Endodermal cell (in vitro differentiated cells): Measurements from ENCODE around the gene NR1D2. TPM values are rescaled to one million over a fixed set of nuclear protein-coding genes. Genes with fewer than 3 reads are reported as not detected.

Experiments
- DNase-seq: peaks from one replicate; pipeline ENCODE4 v3.0.0-alpha.2; 2017
- H3K27ac ChIP-seq: 2 replicates; pipeline ENCODE4 v1.5.1; 2013; ENCODE audit warnings: mild to moderate bottlenecking, low read depth, low read length, moderate library complexity
- H3K27me3 ChIP-seq: 2 replicates; pipeline ENCODE4 v1.6.1; 2013; ENCODE audit warnings: mild to moderate bottlenecking, low read length, moderate library complexity; ENCODE audit not compliant: insufficient read depth, control insufficient read depth, poor library complexity, severe bottlenecking
- H3K36me3 ChIP-seq: 2 replicates; pipeline ENCODE4 v1.7.0; 2013; ENCODE audit warnings: mild to moderate bottlenecking, low read length, moderate library complexity; ENCODE audit not compliant: control insufficient read depth, insufficient read depth
- H3K4me1 ChIP-seq: one replicate; pipeline ENCODE4 v1.7.0; 2013; ENCODE audit warnings: low read length; ENCODE audit not compliant: control insufficient read depth, insufficient read depth
- H3K4me3 ChIP-seq: 2 replicates; pipeline ENCODE4 v1.5.1; 2013; ENCODE audit warnings: mild to moderate bottlenecking, low read length, moderate library complexity
- H3K9ac ChIP-seq: 2 replicates; pipeline ENCODE4 v1.6.1; 2013; ENCODE audit warnings: mild to moderate bottlenecking, low read length, moderate library complexity; ENCODE audit not compliant: poor library complexity, severe bottlenecking; ENCODE audit errors: extremely low read depth
- H3K9me3 ChIP-seq: 2 replicates; pipeline ENCODE4 v1.6.1; 2013; ENCODE audit warnings: mild to moderate bottlenecking, low read length, moderate library complexity; ENCODE audit not compliant: control insufficient read depth
- H3K27ac Mint-ChIP-seq: 2 replicates; pipeline ENCODE4 v1.8.0; 2020; ENCODE audit warnings: mixed read lengths
- H3K27me3 Mint-ChIP-seq: 2 replicates; pipeline ENCODE4 v1.8.0; 2021; ENCODE audit warnings: mild to moderate bottlenecking, mixed read lengths; ENCODE audit not compliant: insufficient read depth
- H3K36me3 Mint-ChIP-seq: 2 replicates; pipeline ENCODE4 v1.8.0; 2020; ENCODE audit warnings: low read depth, mixed read lengths
- H3K4me1 Mint-ChIP-seq: 2 replicates; pipeline ENCODE4 v1.8.0; 2020; ENCODE audit warnings: mixed read lengths
- H3K4me3 Mint-ChIP-seq: 2 replicates; pipeline ENCODE4 v1.8.0; 2020; ENCODE audit warnings: mild to moderate bottlenecking, moderate library complexity, mixed read lengths
- H3K9me3 Mint-ChIP-seq: 2 replicates; pipeline ENCODE4 v1.8.0; 2020; ENCODE audit warnings: mild to moderate bottlenecking, mixed read lengths
- WGBS, 2 experiments: methylation state at CpG; one replicate each; pipeline versions ENCODE4 v1.1.5 to v1.1.7; 2013; ENCODE audit warnings: missing lambda C conversion rate in 2 of 2, mixed read lengths in 1 of 2; ENCODE audit not compliant: insufficient coverage in 1 of 2, insufficient read length in 1 of 2; 5-methylcytosine and 5-hydroxymethylcytosine counted together
- total RNA-seq, 2 donors: library from RNA; stranded (reverse); fragmentation: NEBNext Ultra II Directional in 1 of 2; extraction: Animal tissue kit (Norgen Biotek cat#: 25700) in 1 of 2; gene quantifications; 2 replicates in 1 of 2; 3 replicates in 1 of 2; pipeline ENCODE4 v1.2.1, GENCODE V29; 2021
- TF ChIP-seq, protein P1 (sequence below): fragments of 200-600 bp; sonication (generic); conservative IDR thresholded peaks from 2 replicates; pipeline ENCODE4 v1.5.0; 2021; ENCODE audit warnings: antibody characterized with exemption, mild to moderate bottlenecking

NR1D2 gene
- total RNA-seq, 2 donors from 2014 or later = 22.7 to 30.5 TPM

DNA sequence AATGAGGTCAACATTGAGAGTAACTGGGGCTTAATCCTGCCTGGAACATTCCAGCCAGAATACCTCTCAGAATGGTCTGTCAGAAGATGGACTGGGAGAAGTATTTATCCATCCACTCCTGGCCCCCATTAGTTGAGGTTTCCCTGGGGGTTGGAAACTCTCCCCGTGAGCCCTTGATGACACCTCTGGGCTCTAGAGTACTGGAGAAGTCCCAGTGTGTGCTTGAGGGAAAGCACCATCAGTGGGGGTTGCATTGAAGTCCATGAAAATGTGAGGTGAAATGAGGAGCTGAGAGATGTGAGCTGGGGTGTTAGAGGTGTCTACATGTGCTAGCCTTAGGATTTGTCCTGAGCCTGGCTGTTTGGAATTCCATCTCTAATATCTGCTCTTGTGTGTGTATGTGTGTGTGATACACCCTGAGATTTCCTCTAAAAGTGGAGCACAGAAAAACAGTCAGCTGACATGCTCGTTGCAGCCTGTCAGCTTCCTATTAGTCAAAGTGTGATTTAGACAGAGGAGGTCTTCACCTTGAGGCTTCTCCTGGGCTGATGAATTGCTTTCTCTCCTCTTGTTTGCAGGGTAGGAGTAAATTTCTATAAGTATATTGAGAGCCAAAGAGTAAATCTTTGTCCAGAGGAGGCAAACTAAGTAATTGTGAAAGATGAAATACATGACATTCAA, 67.6 kb downstream of the NR1D2 start:
- no peaks in the 10 kb centered on the region for H3K9me3 Mint-ChIP-seq
- 71 to 81% methylated on average over 1 to 2 of the region's 2 CpGs for WGBS, 2 experiments
- no peaks in the 10 kb centered on the region for H3K36me3 ChIP-seq
- H3K4me1 ChIP-seq = no peaks in the 10 kb centered on the region
- no peak overlapping the region for H3K9ac ChIP-seq
- H3K36me3 Mint-ChIP-seq = no peaks in the 10 kb centered on the region
- no peaks in the 10 kb centered on the region for H3K9me3 ChIP-seq
- H3K27me3 Mint-ChIP-seq = no peaks in the 10 kb centered on the region
- DNase-seq = no peak
- TF ChIP-seq, protein P1, sequence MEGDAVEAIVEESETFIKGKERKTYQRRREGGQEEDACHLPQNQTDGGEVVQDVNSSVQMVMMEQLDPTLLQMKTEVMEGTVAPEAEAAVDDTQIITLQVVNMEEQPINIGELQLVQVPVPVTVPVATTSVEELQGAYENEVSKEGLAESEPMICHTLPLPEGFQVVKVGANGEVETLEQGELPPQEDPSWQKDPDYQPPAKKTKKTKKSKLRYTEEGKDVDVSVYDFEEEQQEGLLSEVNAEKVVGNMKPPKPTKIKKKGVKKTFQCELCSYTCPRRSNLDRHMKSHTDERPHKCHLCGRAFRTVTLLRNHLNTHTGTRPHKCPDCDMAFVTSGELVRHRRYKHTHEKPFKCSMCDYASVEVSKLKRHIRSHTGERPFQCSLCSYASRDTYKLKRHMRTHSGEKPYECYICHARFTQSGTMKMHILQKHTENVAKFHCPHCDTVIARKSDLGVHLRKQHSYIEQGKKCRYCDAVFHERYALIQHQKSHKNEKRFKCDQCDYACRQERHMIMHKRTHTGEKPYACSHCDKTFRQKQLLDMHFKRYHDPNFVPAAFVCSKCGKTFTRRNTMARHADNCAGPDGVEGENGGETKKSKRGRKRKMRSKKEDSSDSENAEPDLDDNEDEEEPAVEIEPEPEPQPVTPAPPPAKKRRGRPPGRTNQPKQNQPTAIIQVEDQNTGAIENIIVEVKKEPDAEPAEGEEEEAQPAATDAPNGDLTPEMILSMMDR = no peak
- H3K4me1 Mint-ChIP-seq = no peaks in the 10 kb centered on the region
- H3K4me3 ChIP-seq = no peak overlapping the region
- H3K27me3 ChIP-seq = no peaks in the 10 kb centered on the region
- no peak overlapping the region for H3K4me3 Mint-ChIP-seq
- H3K27ac Mint-ChIP-seq = no peak overlapping the region
- no peak overlapping the region for H3K27ac ChIP-seq

DNA sequence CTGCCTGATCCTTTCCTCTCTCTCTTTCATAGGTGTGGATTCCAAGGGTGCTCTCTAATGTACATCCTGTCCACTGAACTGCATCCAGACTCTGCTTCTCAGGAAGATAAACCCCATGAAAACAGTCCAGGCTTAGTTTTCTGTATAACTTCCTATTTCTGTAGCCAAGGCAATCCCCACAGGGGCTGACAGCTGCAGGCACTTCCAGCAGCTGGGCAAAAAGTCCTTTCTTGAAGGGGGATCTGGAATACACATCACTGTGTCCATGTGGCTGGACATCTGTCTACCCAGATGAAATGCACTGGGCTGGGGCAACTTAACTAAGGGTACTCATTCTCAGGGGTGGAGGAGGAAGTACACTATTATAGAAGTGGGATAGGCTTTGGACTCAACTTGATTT, 72.2 kb downstream of the NR1D2 start:
- Mint-ChIP-seq H3K27me3 (no peaks in the 10 kb centered on the region), H3K4me3 (no peak overlapping the region), H3K9me3 (no peaks in the 10 kb centered on the region), H3K36me3 (no peaks in the 10 kb centered on the region), H3K4me1 (no peaks in the 10 kb centered on the region), H3K27ac (no peak overlapping the region)
- H3K9ac ChIP-seq = no peak overlapping the region
- DNase-seq = no peak
- H3K9me3 ChIP-seq = no peaks in the 10 kb centered on the region
- H3K27ac ChIP-seq = no peak overlapping the region
- TF ChIP-seq, protein P1 = no peak
- no peaks in the 10 kb centered on the region for H3K36me3 ChIP-seq
- H3K4me3 ChIP-seq = no peak overlapping the region
- H3K27me3 ChIP-seq = no peaks in the 10 kb centered on the region
- H3K4me1 ChIP-seq = no peaks in the 10 kb centered on the region

DNA sequence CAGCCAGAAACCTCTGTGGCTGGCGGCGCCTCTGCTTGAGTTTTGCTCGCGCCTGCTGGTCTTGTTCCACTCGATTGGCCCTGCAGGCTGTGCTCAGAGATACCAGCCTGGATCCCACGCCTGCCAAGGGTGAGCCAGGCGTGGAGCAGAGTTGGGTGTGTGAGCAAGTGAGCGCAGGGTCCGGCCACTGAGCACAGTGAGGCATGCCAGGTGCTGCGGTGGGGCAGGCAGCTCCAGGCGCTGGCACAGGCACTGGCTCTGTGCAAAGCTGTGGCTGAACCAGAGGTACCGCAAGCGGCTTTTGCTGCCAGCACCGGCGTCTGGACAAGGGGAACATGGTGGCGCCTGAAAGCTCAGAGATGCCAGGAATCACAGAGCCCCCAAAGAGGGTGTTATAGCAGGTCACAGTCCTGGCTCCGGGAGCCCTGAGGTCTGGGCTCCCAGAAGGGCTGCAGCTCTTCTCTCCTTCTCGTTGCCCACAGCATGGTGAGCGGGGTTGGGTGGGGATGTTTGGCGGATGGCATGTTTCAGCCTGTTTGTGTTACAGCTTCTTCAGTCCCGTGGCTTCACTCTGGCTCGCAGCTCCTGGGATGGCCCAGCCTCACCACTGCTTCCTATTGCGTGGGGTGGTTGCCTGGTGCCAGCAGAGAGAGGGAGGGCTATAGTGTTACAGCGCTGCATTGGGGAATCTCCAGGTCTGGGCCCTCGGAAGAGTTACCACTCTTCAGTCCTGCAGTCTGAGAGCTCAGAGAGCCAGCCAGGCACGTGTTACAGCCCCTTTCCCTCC, 73.9 kb downstream of the NR1D2 start:
- Mint-ChIP-seq H3K27me3 (no peaks in the 10 kb centered on the region), H3K36me3 (no peaks in the 10 kb centered on the region), H3K4me1 (no peaks in the 10 kb centered on the region), H3K27ac (no peak overlapping the region), H3K4me3 (no peak overlapping the region), H3K9me3 (no peaks in the 10 kb centered on the region)
- DNase-seq = peak; percentile 51
- no peaks in the 10 kb centered on the region for H3K36me3 ChIP-seq
- TF ChIP-seq, protein P1 = no peak
- H3K4me1 ChIP-seq = no peaks in the 10 kb centered on the region
- H3K27me3 ChIP-seq = no peaks in the 10 kb centered on the region
- H3K9ac ChIP-seq = no peak overlapping the region
- 91 to 93% methylated on average over 12 to 26 of the region's 26 CpGs for WGBS, 2 experiments
- no peak overlapping the region for H3K27ac ChIP-seq
- no peak overlapping the region for H3K4me3 ChIP-seq
- H3K9me3 ChIP-seq = no peaks in the 10 kb centered on the region
